ENCODE data around the gene MYO3A. TPM values are rescaled to one million over a fixed set of nuclear protein-coding genes. Genes with fewer than 3 reads are reported as not detected.

Gene MYO3A
- total RNA-seq, 6 experiments from 2014 or later = 0.03 TPM; not detected in 5

DNA sequence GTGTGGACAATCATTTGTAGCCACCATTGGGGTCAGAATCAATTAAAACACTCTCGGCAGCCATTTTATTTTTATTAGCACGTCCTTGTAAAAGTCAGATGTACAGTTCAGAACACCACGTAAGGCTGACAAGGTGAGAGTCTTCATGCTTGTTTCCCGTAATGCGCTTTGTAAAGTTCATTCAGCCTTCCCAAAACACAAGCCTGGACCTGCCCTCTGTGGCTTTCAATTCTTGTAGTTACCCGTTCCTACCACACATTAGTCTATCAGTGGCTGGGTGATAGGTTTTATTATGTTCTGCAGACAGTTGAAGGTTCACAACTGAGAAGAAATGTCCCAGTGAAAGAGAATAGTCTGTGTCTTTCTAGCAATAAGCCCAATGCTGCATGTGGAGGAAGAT, 317.9 kb downstream of the MYO3A start:
- Mint-ChIP-seq H3K4me3 (no peak overlapping the region), H3K36me3 (ENCODE audit: low read depth) (no peaks in the 10 kb centered on the region), H3K9me3 (peaks cover 13% of the 10 kb centered on the region; the same call in 1 of the 2 replicates), H3K27ac (no peak overlapping the region), H3K4me1 (ENCODE audit: low read depth) (no peaks in the 10 kb centered on the region), H3K27me3 (ENCODE audit: insufficient read depth) (peaks cover 1% of the 10 kb centered on the region)
- TF ChIP-seq, protein P1, sequence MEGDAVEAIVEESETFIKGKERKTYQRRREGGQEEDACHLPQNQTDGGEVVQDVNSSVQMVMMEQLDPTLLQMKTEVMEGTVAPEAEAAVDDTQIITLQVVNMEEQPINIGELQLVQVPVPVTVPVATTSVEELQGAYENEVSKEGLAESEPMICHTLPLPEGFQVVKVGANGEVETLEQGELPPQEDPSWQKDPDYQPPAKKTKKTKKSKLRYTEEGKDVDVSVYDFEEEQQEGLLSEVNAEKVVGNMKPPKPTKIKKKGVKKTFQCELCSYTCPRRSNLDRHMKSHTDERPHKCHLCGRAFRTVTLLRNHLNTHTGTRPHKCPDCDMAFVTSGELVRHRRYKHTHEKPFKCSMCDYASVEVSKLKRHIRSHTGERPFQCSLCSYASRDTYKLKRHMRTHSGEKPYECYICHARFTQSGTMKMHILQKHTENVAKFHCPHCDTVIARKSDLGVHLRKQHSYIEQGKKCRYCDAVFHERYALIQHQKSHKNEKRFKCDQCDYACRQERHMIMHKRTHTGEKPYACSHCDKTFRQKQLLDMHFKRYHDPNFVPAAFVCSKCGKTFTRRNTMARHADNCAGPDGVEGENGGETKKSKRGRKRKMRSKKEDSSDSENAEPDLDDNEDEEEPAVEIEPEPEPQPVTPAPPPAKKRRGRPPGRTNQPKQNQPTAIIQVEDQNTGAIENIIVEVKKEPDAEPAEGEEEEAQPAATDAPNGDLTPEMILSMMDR (IDR thresholded peaks at IDR 0.05) = no peak
- DNase-seq = no peak

DNA sequence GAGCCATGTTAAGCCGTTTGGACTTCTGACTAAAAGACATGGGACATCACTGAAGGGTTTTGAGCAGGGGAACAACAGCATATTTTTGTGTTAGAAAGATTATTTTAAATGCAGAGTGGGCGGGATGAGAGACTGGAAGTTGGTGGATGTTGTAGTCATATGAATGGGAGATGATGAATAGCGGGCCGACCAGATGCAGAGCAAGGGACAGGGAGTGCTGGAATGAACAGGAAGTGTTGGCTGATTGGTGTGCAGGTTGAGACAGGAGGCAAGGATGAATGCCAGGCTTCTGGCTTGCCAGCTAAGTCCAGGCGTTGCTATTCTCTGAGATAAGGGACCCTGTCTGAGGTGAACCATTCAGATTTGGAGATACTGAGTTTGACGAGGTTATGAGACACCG, 320.6 kb downstream of the MYO3A start:
- Mint-ChIP-seq H3K27ac (no peak overlapping the region), H3K4me1 (ENCODE audit: low read depth) (no peaks in the 10 kb centered on the region), H3K36me3 (ENCODE audit: low read depth) (no peaks in the 10 kb centered on the region), H3K9me3 (peaks cover 9% of the 10 kb centered on the region; the same call in 1 of the 2 replicates), H3K4me3 (no peak overlapping the region), H3K27me3 (ENCODE audit: insufficient read depth) (peaks cover 1% of the 10 kb centered on the region)
- no peak for DNase-seq
- TF ChIP-seq, protein P1 (IDR thresholded peaks at IDR 0.05) = no peak

DNA sequence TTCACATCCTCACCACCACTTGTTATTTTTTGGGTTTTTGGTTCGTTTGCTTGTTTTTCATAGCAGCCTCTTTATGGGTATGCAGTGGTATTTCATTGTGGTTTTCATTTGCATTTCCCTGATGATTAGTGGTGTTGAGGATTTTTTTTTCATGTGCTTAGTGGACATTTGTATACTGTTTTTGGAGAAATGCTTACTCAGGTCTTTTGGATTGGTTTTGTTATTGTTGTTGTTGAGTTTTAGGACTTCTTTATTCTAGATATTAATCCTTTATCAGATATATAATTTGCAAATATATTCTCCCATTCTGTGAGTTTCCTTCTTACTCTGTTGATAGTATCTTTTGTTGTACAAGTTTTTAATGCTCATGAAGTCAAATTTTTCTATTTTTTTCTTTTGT, 325.3 kb downstream of the MYO3A start:
- no peaks in the 10 kb centered on the region for H3K36me3 Mint-ChIP-seq (ENCODE audit: low read depth)
- H3K27me3 Mint-ChIP-seq (ENCODE audit: insufficient read depth) = peaks cover 4% of the 10 kb centered on the region
- peaks cover 6% of the 10 kb centered on the region; the same call in 1 of the 2 replicates for H3K9me3 Mint-ChIP-seq
- no peak for DNase-seq
- H3K4me1 Mint-ChIP-seq (ENCODE audit: low read depth) = no peaks in the 10 kb centered on the region
- H3K4me3 Mint-ChIP-seq = no peak overlapping the region
- H3K27ac Mint-ChIP-seq = no peak overlapping the region
- TF ChIP-seq, protein P1 (IDR thresholded peaks at IDR 0.05) = no peak
